ENCODE results near the gene DNASE1L1. TPM values are rescaled to one million over a fixed set of nuclear protein-coding genes. Genes with fewer than 3 reads are reported as not detected.

Gene DNASE1L1
- total RNA-seq, 1 donor from 2014 or later, result 18.6 TPM

GRCh38 chrX:154411981-154412340, 2.9 kb upstream of the DNASE1L1 start:
- H3K27ac Mint-ChIP-seq, result no peak overlapping the region
- peak in 1 of 2 experiments; percentile 54 for DNase-seq (ENCODE audit: low spot score in 2 of 2, unreplicated experiment in 2 of 2)
- TF ChIP-seq, protein P1, sequence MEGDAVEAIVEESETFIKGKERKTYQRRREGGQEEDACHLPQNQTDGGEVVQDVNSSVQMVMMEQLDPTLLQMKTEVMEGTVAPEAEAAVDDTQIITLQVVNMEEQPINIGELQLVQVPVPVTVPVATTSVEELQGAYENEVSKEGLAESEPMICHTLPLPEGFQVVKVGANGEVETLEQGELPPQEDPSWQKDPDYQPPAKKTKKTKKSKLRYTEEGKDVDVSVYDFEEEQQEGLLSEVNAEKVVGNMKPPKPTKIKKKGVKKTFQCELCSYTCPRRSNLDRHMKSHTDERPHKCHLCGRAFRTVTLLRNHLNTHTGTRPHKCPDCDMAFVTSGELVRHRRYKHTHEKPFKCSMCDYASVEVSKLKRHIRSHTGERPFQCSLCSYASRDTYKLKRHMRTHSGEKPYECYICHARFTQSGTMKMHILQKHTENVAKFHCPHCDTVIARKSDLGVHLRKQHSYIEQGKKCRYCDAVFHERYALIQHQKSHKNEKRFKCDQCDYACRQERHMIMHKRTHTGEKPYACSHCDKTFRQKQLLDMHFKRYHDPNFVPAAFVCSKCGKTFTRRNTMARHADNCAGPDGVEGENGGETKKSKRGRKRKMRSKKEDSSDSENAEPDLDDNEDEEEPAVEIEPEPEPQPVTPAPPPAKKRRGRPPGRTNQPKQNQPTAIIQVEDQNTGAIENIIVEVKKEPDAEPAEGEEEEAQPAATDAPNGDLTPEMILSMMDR (IDR thresholded peaks at IDR 0.05; ENCODE audit: unreplicated experiment), result no peak
- peaks cover 12% of the 10 kb centered on the region for H3K4me1 Mint-ChIP-seq
- H3K9me3 Mint-ChIP-seq, result peaks cover 3% of the 10 kb centered on the region
- H3K27me3 Mint-ChIP-seq (ENCODE audit: low read depth), result no peaks in the 10 kb centered on the region
- H3K4me3 Mint-ChIP-seq, result peak overlapping the region; percentile 69
- no peaks in the 10 kb centered on the region for H3K36me3 Mint-ChIP-seq

GRCh38 chrX:154408659-154409221, 314 bp downstream of the DNASE1L1 start:
- no peaks in the 10 kb centered on the region for H3K9me3 Mint-ChIP-seq
- no peak for DNase-seq (ENCODE audit: low spot score in 2 of 2, unreplicated experiment in 2 of 2)
- H3K4me3 Mint-ChIP-seq, result peak overlapping the region; percentile 44
- peak overlapping the region; percentile 7 for H3K27ac Mint-ChIP-seq
- TF ChIP-seq, protein P1 (IDR thresholded peaks at IDR 0.05; ENCODE audit: unreplicated experiment), result no peak
- H3K36me3 Mint-ChIP-seq, result peaks cover 4% of the 10 kb centered on the region
- peaks cover 12% of the 10 kb centered on the region for H3K4me1 Mint-ChIP-seq
- H3K27me3 Mint-ChIP-seq (ENCODE audit: low read depth), result no peaks in the 10 kb centered on the region

DNA sequence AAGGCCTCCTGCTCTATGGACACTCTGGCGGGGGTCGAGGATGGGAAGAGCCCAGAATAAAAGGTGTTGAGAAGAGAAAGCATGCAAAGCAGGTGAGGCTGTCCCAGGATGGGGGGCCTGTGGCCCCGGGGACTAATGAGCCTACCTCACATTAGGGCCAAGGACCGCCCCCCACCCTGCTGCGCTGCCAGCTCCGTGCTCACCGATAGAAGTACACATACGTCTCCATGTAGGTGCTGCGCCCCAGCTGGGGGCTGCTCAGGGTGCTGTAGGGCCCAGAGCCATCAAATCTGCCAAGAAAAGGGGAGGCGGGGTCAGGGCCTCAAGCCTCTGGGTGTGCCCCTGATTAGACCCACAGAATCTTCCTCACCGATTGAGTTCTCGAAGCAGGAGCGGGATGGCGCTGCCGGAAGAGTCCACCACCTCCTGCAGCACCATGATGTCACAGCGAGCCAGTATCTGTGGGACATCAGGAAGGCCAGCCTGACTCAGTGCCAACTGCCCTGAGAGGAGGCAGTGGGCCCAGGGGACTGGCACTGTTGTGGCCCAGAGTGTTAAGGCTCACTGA, 4.3 kb downstream of the DNASE1L1 start:
- Mint-ChIP-seq H3K36me3 (peaks cover 9% of the 10 kb centered on the region), H3K9me3 (no peaks in the 10 kb centered on the region), H3K4me3 (no peak overlapping the region), H3K4me1 (peaks cover 13% of the 10 kb centered on the region), H3K27me3 (ENCODE audit: low read depth) (no peaks in the 10 kb centered on the region), H3K27ac (no peak overlapping the region)
- no peak for DNase-seq (ENCODE audit: low spot score in 2 of 2, unreplicated experiment in 2 of 2)
- TF ChIP-seq, protein P1 (IDR thresholded peaks at IDR 0.05; ENCODE audit: unreplicated experiment), result no peak

GRCh38 chrX:154403858-154404257, 5.2 kb downstream of the DNASE1L1 start:
- no peak overlapping the region for H3K4me3 Mint-ChIP-seq
- no peak overlapping the region for H3K27ac Mint-ChIP-seq
- H3K9me3 Mint-ChIP-seq, result no peaks in the 10 kb centered on the region
- peaks cover 17% of the 10 kb centered on the region for H3K36me3 Mint-ChIP-seq
- H3K4me1 Mint-ChIP-seq, result peaks cover 14% of the 10 kb centered on the region
- no peak for DNase-seq (ENCODE audit: low spot score in 2 of 2, unreplicated experiment in 2 of 2)
- H3K27me3 Mint-ChIP-seq (ENCODE audit: low read depth), result no peaks in the 10 kb centered on the region
- TF ChIP-seq, protein P1 (IDR thresholded peaks at IDR 0.05; ENCODE audit: unreplicated experiment), result no peak

GRCh38 chrX:154403192-154403591, 5.9 kb downstream of the DNASE1L1 start:
- Mint-ChIP-seq H3K4me3 (no peak overlapping the region), H3K36me3 (peaks cover 20% of the 10 kb centered on the region), H3K27me3 (ENCODE audit: low read depth) (no peaks in the 10 kb centered on the region), H3K9me3 (no peaks in the 10 kb centered on the region), H3K4me1 (peaks cover 10% of the 10 kb centered on the region), H3K27ac (no peak overlapping the region)
- no peak for DNase-seq (ENCODE audit: low spot score in 2 of 2, unreplicated experiment in 2 of 2)
- TF ChIP-seq, protein P1 (IDR thresholded peaks at IDR 0.05; ENCODE audit: unreplicated experiment), result no peak

Data from mesothelial cell of epicardium (in vitro differentiated cells).